HG03575 (cell line): Measurements from ENCODE around the gene BSPH1.
"Not testable (repeated sequence)": the region's sequence is repeated elsewhere in the genome, so short reads cannot be mapped to it uniquely, and the experiment has no call there.

Experiments
- ATAC-seq: cut with Tn5 transposase; IDR thresholded peaks from one replicate; pipeline ENCODE4 v1.9.1; 2021; ENCODE audit not compliant: unreplicated experiment, insufficient number of reproducible peaks, low FRiP score; ENCODE audit errors: extremely low read depth

BSPH1 gene

GRCh38 chr19:47949852-47950521 lies 42.0 kb downstream of the BSPH1 start:
- not testable (repeated sequence) for ATAC-seq

GRCh38 chr19:47928581-47928980 lies 63.4 kb downstream of the BSPH1 start:
- not testable (repeated sequence) for ATAC-seq

GRCh38 chr19:47920107-47920506 lies 71.9 kb downstream of the BSPH1 start:
- not testable (repeated sequence) for ATAC-seq
